Transverse colon (tissue), 3 donors: ENCODE measurements around the gene ERVV-1.

ENCODE experiments used
- EP300 ChIP-seq: sonication (generic); formaldehyde crosslinking; IDR thresholded peaks from one replicate; pipeline ENCODE4 v1.6.1; 2017; ENCODE audit warnings: antibody characterized with exemption, low read depth
- TF ChIP-seq, protein P1 (sequence below), 5 experiments: fragments of 200-600 bp in 3 of 5; fragments of 450-650 bp in 2 of 5; sonication (generic) in 3 of 5; IDR thresholded peaks; 1 replicate in 2 of 5; 2 replicates in 3 of 5; pipeline ENCODE4 v1.5.1; 2016 to 2017; ENCODE audit warnings: antibody characterized with exemption in 5 of 5, inconsistent platforms in 3 of 5, mild to moderate bottlenecking in 2 of 5, moderate library complexity in 1 of 5

DNA sequence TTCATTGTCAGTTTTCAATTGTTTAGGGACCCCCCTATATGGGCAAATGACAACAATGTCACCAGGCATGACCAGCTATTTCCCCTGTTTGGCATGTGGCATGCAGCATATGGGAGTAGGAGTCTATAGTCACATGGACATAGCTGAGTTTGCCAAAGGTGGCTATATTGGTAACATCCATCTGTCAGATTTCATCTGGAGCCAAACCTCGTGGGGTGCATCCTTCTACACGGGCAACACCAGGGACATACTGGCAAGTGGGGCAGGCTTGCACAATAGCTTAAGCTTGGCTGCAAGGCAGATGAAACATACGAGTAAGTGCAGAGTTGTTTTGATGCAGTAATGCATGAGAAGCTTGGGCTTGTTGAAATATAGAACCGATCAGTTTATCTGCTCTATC is 26.5 kb upstream of the ERVV-1 start:
- TF ChIP-seq, protein P1, sequence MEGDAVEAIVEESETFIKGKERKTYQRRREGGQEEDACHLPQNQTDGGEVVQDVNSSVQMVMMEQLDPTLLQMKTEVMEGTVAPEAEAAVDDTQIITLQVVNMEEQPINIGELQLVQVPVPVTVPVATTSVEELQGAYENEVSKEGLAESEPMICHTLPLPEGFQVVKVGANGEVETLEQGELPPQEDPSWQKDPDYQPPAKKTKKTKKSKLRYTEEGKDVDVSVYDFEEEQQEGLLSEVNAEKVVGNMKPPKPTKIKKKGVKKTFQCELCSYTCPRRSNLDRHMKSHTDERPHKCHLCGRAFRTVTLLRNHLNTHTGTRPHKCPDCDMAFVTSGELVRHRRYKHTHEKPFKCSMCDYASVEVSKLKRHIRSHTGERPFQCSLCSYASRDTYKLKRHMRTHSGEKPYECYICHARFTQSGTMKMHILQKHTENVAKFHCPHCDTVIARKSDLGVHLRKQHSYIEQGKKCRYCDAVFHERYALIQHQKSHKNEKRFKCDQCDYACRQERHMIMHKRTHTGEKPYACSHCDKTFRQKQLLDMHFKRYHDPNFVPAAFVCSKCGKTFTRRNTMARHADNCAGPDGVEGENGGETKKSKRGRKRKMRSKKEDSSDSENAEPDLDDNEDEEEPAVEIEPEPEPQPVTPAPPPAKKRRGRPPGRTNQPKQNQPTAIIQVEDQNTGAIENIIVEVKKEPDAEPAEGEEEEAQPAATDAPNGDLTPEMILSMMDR (IDR thresholded peaks at IDR 0.05), result no peak
- no peak for TF ChIP-seq EP300
